Left lobe of liver (tissue), 2 donors: ENCODE results near the gene PTPRT. TPM values are rescaled to one million over a fixed set of nuclear protein-coding genes. Genes with fewer than 3 reads are reported as not detected.
"Not testable (repeated sequence)": the region's sequence is repeated elsewhere in the genome, so short reads cannot be mapped to it uniquely, and the experiment has no call there.

Experiments used
- ATAC-seq: fragments of 200-7000 bp; cut with Tn5 transposase; one replicate; pipeline ENCODE4 v1.9.1; 2020; ENCODE audit warnings: mild to moderate bottlenecking, moderate library complexity
- DNase-seq: peaks from one replicate; pipeline ENCODE4 v3.0.0-alpha.2; 2020; ENCODE audit warnings: low spot score
- total RNA-seq: library from RNA; stranded (reverse); gene quantifications from one replicate; pipeline ENCODE4 v1.2.1, GENCODE V29; 2021
- donor health status: DM: no; HTN: no; CAD: no; lungs with moderate emphysema.
- donor health status: DM: no; HTN: yes; CAD: no.

PTPRT gene
- total RNA-seq, 1 donor from 2014 or later, result 0.88 TPM

- ATAC-seq, result peak; percentile 90
- DNase-seq, result peak; percentile 77
Measured at GRCh38 chr20:43187476-43188233, 2.1 kb downstream of the PTPRT start.

GRCh38 chr20:43186312-43186711 is 3.4 kb downstream of the PTPRT start:
- DNase-seq, result no peak
- ATAC-seq, result no peak

- DNase-seq (no peak), ATAC-seq (no peak)
Measured at GRCh38 chr20:43185901-43186300, 3.8 kb downstream of the PTPRT start.

GRCh38 chr20:43183536-43184070 is 6.1 kb downstream of the PTPRT start:
- ATAC-seq, result no peak
- DNase-seq, result no peak

- no peak for DNase-seq
Measured at GRCh38 chr20:43178080-43178479, 11.6 kb downstream of the PTPRT start.

DNA sequence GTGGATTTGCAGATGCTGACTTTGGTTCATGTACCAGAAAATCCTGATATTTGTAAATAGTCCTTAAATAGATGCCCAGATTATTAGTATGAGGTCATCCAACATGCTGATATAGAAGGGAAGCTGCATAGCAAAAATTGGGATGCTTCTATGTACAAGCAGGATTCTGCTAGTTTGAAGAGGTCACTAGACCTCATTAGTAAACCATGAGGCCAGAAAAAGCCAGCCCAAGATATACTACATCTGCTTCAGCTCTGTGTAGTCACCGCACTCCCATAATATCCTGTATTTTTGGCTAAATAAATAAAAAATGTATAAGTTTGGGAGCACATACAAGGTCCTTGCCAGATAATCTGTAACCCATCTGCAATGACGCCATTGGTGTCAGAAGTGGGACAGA is 13.0 kb downstream of the PTPRT start:
- no peak for ATAC-seq
- DNase-seq, result no peak

More at GRCh38 chr20:43178080-43178479, 11.6 kb downstream of the PTPRT start:
- ATAC-seq, result peak; percentile 34

DNA sequence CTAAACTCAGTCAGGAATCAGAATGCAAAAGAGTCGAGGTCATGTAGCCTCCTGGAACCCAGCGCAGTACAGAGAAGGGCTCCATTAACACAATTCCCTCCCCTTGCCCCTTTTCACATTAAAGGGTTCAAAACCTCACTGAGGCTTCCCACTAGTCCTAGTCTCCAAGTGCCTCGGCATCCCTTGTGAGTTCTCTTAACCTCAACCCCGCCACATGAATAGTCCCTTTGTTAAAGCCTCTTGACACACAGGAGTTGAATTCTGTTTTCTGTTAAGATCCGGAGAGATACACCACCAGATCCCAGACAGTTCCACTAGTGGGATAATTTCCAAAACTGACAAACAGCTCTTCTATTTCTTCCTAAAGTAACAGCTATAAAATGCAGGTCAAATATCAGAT is 17.8 kb downstream of the PTPRT start:
- no peak for ATAC-seq

DNA sequence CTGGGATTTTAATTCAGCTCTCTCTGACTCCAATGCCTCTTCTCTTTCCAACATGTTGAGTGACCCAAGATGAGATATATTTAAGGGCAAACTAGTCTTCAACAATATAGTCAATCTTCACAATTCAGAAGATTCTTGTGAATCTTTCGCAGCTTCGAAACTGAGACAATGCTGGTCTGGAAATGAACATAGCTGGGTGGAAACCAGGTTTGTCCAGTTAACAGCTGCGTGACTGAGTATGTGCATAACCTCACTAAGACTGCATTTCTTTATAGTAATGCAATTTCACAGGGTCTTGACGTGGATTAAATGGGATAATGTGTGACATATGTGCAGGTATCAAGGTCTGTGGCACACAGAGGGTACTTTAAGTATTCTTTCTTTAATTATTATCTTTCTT is 18.9 kb downstream of the PTPRT start:
- no peak for ATAC-seq
- DNase-seq, result no peak

More for the DNA sequence above, 17.8 kb downstream of the PTPRT start:
- DNase-seq, result no peak

- no peak for ATAC-seq
- no peak for DNase-seq
Measured at GRCh38 chr20:43167615-43168014, 22.1 kb downstream of the PTPRT start.

- ATAC-seq (no peak), DNase-seq (no peak)
Measured at GRCh38 chr20:43167021-43167420, 22.7 kb downstream of the PTPRT start.

- ATAC-seq, result no peak
- no peak for DNase-seq
Measured at GRCh38 chr20:43165611-43166010, 24.1 kb downstream of the PTPRT start.

GRCh38 chr20:43164736-43165135 is 25.0 kb downstream of the PTPRT start:
- DNase-seq, ATAC-seq: not testable (repeated sequence)

- no peak for ATAC-seq
- no peak for DNase-seq
Measured at GRCh38 chr20:43161716-43162115, 28.0 kb downstream of the PTPRT start.

GRCh38 chr20:43160941-43161340 is 28.8 kb downstream of the PTPRT start:
- DNase-seq (no peak), ATAC-seq (no peak)

- DNase-seq (no peak), ATAC-seq (no peak)
Measured at GRCh38 chr20:43159994-43160393, 29.7 kb downstream of the PTPRT start.

DNA sequence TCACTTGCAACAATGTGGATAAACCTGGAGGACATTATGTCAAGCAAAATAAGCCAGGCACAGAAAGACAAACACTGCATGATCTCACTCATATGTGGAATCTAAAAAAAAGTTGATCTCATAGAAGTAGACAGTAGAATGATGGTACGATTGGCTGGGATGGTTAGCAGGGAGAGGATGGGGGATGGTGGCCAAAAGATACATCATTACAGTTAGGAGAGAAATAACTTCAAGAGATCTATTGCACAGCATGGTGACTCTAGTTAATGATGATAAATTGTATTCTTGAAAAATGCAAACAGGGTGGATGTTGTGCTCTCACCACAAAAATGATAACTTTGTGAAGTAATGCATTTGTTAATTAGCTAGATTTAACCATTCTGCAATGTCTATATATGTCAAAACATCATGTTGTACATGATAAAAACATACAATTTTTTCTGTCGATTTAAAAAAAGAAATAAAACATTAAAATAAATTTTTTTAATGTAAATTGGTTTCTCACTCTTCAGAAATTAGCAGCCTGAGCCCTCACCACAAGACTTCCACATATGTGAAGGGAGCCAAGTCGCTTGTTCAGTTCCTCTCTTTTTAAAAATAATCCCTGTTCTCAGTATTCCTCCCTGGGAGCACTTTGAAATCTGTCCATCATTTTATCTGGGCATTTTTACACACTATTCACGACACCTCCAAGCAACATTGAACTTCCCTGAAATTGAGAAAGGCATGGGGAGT is 34.2 kb downstream of the PTPRT start:
- DNase-seq, result no peak

GRCh38 chr20:43151901-43152300 is 37.8 kb downstream of the PTPRT start:
- ATAC-seq, result no peak

More for the DNA sequence above, 34.2 kb downstream of the PTPRT start:
- no peak for ATAC-seq

DNA sequence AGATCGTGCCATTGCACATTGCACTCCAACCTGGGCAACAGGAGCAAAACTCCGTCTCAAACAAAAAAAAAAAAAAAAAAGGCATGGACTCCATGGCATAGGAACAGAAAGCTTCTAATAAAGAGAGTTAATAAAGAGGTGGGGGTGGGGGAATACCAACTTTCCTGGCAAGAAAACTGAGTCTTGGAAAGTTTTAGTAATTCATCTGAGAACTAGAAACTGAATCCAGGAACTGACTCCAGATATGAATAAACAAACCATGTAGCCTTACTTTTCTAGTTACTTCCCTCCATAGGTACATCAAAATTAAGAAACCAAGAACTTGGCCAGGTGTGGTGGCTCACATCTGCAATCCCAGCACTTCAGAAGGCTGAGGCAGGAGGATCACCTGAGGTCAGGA is 38.5 kb downstream of the PTPRT start:
- DNase-seq (no peak), ATAC-seq (no peak)

More at GRCh38 chr20:43151901-43152300, 37.8 kb downstream of the PTPRT start:
- no peak for DNase-seq

DNA sequence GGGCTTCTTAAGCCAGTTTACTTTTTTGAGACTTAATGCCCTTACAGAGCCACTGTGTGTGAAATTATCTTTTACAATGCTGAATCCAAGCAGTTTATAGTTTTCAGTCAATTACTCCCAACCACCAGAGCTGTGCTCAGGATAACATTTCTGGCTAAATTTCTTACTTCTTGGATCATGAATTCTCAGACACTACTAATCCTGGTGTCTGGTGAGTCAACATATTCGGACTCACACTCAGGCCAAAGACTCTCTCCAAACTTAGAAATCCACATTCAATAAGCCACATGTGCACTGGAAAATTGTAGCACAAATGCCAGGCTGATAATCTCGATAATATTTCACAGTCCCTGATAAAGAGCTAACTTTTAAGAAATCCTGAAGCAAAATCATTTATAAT is 49.0 kb downstream of the PTPRT start:
- DNase-seq, result no peak
- no peak for ATAC-seq

DNA sequence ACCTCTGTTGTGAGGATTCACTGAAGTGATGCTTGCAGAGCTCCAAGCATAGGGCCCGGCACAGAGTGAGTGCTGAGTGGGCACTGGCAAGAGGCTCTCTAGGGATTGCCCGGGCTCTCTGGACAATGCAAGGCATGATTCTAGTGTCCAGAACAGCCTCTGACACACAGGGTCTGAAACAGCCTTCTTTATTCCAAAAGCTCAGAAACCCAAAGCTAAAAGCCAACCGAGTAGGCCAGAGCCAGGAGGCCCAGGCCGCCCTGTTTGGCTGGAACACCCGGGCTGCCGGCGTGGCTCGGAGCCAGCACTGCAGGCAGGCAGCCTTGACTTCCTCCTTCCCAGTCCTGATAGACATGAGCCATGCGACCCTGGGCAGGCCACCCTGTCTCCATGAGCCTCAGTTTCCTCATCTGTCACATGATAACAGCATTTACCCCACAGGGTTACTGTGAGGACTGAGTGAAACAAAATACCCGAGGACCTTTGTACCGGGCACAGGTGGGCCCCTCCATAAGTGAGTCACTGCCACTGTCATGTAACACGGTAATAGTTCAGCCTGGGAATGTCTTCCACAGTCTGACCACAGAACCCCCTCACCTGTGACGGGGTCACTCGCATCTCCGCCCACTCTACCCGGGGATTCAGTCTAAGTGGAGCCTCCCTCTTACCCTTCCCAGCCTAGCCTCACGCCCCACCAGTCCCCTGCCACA is 51.5 kb downstream of the PTPRT start:
- ATAC-seq (no peak), DNase-seq (no peak)

GRCh38 chr20:43137160-43137559 is 52.5 kb downstream of the PTPRT start:
- DNase-seq (no peak), ATAC-seq (no peak)
